Mesenteric fat pad (tissue), 1 donor: ENCODE data around the gene SYTL2. TPM values are rescaled to one million over a fixed set of nuclear protein-coding genes. Genes with fewer than 3 reads are reported as not detected.
"Not testable (repeated sequence)": the region's sequence is repeated elsewhere in the genome, so short reads cannot be mapped to it uniquely, and the experiment has no call there.

Experiments used
- DNase-seq: peaks from one replicate; pipeline ENCODE4 v3.0.0-alpha.2; 2020; ENCODE audit warnings: low spot score
- long read RNA-seq: library from polyadenylated mRNA; unstranded; transcript quantifications from one replicate; pipeline ENCODE4 v2.0.0, GENCODE V29; 2020
- total RNA-seq: library from RNA; stranded (reverse); fragmentation: NEBNext Ultra II Directional; extraction: Animal tissue kit (Norgen Biotek cat#: 25700); gene quantifications from one replicate; pipeline ENCODE4 v1.2.1, GENCODE V29; 2021
- donor health status: DM: yes; HTN: yes; CAD: no.

The SYTL2 gene
- 13.5 TPM for total RNA-seq
- long read RNA-seq, partial matches to known transcripts: 10 of 23 reads
- long read RNA-seq, other reads (novel, unspliced or antisense): 9 of 23 reads

- DNase-seq: peak; percentile 94
Measured at GRCh38 chr11:85810871-85811611, at the start of gene SYTL2. Gene SYTL2, minus strand, starts transcription at chr11:85811141. Its CDS starts 53,416 bp downstream, at chr11:85757725.

GRCh38 chr11:85859541-85859940 is 48.6 kb upstream of the SYTL2 start:
- not testable (repeated sequence) for DNase-seq

GRCh38 chr11:85857098-85857497 is 46.2 kb upstream of the SYTL2 start:
- no peak for DNase-seq

GRCh38 chr11:85855341-85855656 is 44.4 kb upstream of the SYTL2 start, which contains the start of gene CCDC83:
Gene CCDC83, plus strand, starts transcription at chr11:85855383. Its CDS starts 9,741 bp downstream, at chr11:85865124.
- no peak for DNase-seq

DNA sequence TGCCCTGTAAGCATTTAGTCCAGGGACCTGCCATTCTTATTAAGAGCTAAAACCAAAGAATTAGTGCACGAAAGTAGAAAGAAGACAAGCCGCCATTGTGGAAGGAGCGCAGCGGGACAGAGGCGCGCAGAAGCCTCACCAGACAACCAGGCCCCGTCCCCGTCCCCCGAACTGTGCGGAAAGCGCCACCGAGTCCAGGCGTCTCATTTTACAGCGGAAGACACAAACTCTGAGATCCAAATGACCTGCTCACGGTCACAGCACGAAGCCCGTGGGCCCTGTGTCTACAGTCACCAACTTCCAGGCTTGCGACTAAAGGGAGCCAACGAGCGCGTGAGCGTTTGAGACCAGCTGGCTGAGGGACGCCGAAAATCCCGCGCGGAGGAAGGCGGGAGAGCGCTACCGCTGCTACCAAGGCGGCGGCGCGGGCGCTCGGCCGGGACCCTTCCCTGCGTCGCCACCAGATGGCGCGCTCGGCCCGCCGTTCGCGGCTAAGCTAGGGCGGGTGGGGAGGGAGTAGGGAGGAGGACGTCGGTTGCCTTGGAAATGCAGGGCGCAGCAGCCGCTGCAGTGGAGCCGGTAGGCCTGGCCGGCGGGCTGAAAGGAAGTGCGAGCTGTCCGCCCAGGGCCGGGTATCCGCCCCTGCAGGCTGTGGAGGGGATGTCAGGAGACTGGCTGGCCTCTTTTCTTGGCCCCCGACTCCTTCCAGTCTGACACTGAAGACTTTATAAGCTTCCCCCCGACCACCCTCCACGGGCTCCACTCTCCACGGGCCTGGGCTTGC is 43.8 kb upstream of the SYTL2 start:
- peak; percentile 98 for DNase-seq

DNA sequence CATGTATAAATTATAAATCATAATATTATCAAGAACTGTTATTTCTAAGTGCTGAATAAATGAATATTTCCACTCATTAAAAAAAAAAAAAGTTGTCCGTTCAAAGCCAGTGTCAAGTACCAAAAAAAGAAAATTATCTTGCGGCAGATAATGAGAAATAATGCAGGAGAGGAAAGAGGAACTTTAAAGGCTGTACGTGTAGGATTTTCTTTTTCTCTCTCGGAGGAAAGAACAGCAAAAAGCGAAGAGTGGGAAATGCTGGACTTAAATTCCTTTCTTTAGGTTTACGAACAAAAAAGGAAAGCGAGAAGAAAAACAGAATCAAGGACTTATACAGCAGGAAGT is 43.2 kb upstream of the SYTL2 start:
- DNase-seq: no peak

DNA sequence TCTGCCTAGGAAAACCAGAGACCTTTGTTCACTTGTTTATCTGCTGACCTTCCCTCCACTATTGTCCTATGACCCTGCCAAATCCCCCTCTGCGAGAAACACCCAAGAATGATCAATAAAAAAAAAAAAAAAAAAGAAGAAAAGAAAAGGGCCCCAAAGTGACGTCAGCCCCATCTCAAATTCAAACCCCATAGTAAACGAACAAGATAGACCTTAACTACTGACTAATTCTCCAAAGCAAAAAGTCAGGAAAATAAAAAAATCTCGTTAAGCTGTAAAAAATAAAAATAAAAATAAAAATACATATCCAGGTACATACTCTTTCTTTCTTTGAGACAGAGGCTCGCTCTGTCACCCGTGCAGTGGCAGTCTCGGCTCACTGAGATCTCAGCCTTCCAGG is 42.6 kb upstream of the SYTL2 start:
- DNase-seq: not testable (repeated sequence)

GRCh38 chr11:85852754-85853153 is 41.8 kb upstream of the SYTL2 start:
- not testable (repeated sequence) for DNase-seq

GRCh38 chr11:85848556-85848955 is 37.6 kb upstream of the SYTL2 start:
- DNase-seq: no peak

DNA sequence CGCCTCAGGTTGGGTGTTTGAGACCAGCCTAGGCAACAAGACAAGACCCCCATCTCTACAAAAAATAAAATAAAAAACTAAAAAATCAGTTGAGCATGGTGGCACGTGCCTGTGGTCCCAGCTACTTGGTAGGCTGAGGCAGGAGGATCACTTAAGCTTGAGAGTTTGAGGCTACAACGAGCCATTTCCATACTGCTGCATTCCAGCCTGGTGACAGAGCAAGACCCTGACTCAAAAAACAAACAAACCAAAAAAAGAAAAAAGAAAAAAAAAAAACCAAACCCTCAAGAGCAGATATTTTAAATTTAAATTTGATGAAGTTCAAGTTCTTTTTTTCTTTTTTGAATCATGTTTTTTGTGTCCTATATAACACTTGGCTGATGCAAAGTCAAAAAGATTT is 37.1 kb upstream of the SYTL2 start:
- no peak for DNase-seq

GRCh38 chr11:85847436-85847835 is 36.5 kb upstream of the SYTL2 start:
- DNase-seq: no peak

- DNase-seq: no peak
Measured at GRCh38 chr11:85845124-85845631, 34.2 kb upstream of the SYTL2 start.

- no peak for DNase-seq
Measured at GRCh38 chr11:85844439-85845123, 33.6 kb upstream of the SYTL2 start.

- DNase-seq: no peak
Measured at GRCh38 chr11:85843929-85844328, 33.0 kb upstream of the SYTL2 start.

DNA sequence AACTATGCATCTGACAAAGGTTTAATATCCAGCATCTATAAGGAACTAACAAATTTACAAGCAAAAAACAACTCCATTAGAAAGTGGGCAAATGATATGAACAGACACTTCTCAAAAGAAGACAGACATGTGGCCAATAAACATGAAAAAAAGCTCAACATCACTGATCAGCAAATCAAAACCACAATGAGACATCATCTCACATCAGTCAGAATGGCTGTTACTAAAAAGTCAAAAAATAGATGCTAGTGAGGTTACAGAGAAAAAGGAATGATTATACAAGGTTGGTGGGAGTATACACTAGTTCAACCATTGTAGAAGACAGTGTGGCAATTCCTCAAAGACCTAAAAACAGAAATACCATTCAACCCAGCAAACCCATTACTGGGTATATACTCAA is 30.0 kb upstream of the SYTL2 start:
- DNase-seq: not testable (repeated sequence)

DNA sequence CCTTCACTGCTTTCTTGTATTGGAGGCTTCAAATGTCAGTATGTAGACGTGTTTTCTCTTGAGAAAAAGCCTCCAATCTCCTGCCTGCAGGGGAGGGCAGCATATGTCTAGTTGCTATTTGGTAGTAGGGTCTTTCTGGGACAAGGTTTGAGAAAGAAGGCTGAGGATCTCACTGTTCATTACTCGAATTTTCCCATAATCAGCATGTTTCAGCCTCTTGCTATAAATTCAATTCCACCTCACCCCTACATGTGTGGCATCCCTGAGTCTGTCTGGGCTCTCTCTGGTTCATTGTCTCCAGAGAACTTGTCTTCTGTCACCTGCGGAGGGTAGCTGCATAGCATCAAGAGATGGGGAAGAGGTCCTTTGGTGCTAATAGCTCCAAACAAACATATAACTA is 24.8 kb upstream of the SYTL2 start:
- no peak for DNase-seq

GRCh38 chr11:85835263-85835662 is 24.3 kb upstream of the SYTL2 start:
- DNase-seq: no peak

DNA sequence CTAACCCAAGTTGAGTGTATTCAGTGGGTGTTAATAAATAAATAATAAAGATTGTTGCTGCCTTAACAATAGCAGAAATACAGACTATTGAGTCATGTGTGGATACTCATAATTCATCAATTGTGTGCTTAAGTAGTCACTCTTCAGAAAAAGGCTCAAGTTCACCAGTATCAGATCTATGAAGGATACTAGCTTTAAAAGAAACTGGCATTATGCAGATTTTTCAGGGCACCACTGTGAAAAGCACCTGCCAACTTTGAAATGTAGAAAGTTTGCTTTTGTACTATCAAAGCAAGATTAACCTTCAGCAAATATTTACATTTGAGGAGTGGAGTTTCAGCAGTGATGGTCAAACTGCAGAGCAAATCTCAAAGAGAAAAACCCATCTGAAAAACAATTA is 20.1 kb upstream of the SYTL2 start:
- no peak for DNase-seq

GRCh38 chr11:85829172-85829571 is 18.2 kb upstream of the SYTL2 start:
- no peak for DNase-seq

- DNase-seq: no peak
Measured at GRCh38 chr11:85828640-85828978, 17.7 kb upstream of the SYTL2 start.

- no peak for DNase-seq
Measured at GRCh38 chr11:85827748-85828639, 17.1 kb upstream of the SYTL2 start.
